GM19099 (cell line): ENCODE results near the gene SPINK13.

ENCODE experiments used
- POLR2A ChIP-seq: IDR thresholded peaks from 3 replicates; pipeline ENCODE4 v1.6.1; 2011; ENCODE audit warnings: low read depth; ENCODE audit not compliant: insufficient read length; ENCODE audit errors: extremely low read depth

Gene SPINK13

GRCh38 chr5:148268566-148268965, at the start of gene SPINK13:
TSS of gene SPINK13 (plus strand) at chr5:148268794. CDS start at chr5:148270073, 1,279 bp downstream.
- TF ChIP-seq POLR2A, result no peak

GRCh38 chr5:148221508-148221907, 47.1 kb upstream of the SPINK13 start:
- no peak for TF ChIP-seq POLR2A

- no peak for TF ChIP-seq POLR2A
Measured at GRCh38 chr5:148224117-148224742, 44.4 kb upstream of the SPINK13 start.

GRCh38 chr5:148228392-148228984, 40.1 kb upstream of the SPINK13 start:
- no peak for TF ChIP-seq POLR2A

- TF ChIP-seq POLR2A, result no peak
Measured at GRCh38 chr5:148229840-148230239, 38.8 kb upstream of the SPINK13 start.

GRCh38 chr5:148230240-148230639, 38.4 kb upstream of the SPINK13 start:
- no peak for TF ChIP-seq POLR2A

GRCh38 chr5:148237785-148238417, 30.7 kb upstream of the SPINK13 start:
- TF ChIP-seq POLR2A, result no peak

GRCh38 chr5:148238418-148238794, 30.2 kb upstream of the SPINK13 start, which contains the start of gene MARCOL:
TSS of gene MARCOL (plus strand) at chr5:148238525. CDS start at chr5:148238598, 73 bp downstream.
- TF ChIP-seq POLR2A, result no peak

GRCh38 chr5:148248894-148249293, 19.7 kb upstream of the SPINK13 start:
- TF ChIP-seq POLR2A, result no peak

GRCh38 chr5:148255456-148255855, 13.1 kb upstream of the SPINK13 start:
- TF ChIP-seq POLR2A, result no peak

- TF ChIP-seq POLR2A, result no peak
Measured at GRCh38 chr5:148259288-148259687, 9.3 kb upstream of the SPINK13 start.

- no peak for TF ChIP-seq POLR2A
Measured at GRCh38 chr5:148261221-148261620, 7.4 kb upstream of the SPINK13 start.

GRCh38 chr5:148267962-148268361, 632 bp upstream of the SPINK13 start:
- TF ChIP-seq POLR2A, result no peak

GRCh38 chr5:148290271-148291195, 21.9 kb downstream of the SPINK13 start:
- no peak for TF ChIP-seq POLR2A

GRCh38 chr5:148297731-148298130, 29.1 kb downstream of the SPINK13 start:
- no peak for TF ChIP-seq POLR2A

- no peak for TF ChIP-seq POLR2A
Measured at GRCh38 chr5:148306446-148306845, 37.9 kb downstream of the SPINK13 start.

- no peak for TF ChIP-seq POLR2A
Measured at GRCh38 chr5:148309019-148309418, 40.4 kb downstream of the SPINK13 start.
